GM23248 (cell line): ENCODE results near the gene SOD1.

Source experiments
- EZH2 ChIP-seq: fragments of 200-600 bp; sonication (generic); IDR thresholded peaks from 2 replicates; pipeline ENCODE4 v1.6.1; 2018; ENCODE audit warnings: antibody characterized with exemption, mild to moderate bottlenecking; ENCODE audit not compliant: insufficient read depth, poor library complexity, severe bottlenecking
- EZH2phosphoT487 ChIP-seq: fragments of 200-600 bp; sonication (generic); IDR thresholded peaks from 2 replicates; pipeline ENCODE4 v1.6.1; 2018; ENCODE audit warnings: antibody characterized with exemption, moderate library complexity, mild to moderate bottlenecking, low read depth; ENCODE audit not compliant: insufficient read depth

DNA sequence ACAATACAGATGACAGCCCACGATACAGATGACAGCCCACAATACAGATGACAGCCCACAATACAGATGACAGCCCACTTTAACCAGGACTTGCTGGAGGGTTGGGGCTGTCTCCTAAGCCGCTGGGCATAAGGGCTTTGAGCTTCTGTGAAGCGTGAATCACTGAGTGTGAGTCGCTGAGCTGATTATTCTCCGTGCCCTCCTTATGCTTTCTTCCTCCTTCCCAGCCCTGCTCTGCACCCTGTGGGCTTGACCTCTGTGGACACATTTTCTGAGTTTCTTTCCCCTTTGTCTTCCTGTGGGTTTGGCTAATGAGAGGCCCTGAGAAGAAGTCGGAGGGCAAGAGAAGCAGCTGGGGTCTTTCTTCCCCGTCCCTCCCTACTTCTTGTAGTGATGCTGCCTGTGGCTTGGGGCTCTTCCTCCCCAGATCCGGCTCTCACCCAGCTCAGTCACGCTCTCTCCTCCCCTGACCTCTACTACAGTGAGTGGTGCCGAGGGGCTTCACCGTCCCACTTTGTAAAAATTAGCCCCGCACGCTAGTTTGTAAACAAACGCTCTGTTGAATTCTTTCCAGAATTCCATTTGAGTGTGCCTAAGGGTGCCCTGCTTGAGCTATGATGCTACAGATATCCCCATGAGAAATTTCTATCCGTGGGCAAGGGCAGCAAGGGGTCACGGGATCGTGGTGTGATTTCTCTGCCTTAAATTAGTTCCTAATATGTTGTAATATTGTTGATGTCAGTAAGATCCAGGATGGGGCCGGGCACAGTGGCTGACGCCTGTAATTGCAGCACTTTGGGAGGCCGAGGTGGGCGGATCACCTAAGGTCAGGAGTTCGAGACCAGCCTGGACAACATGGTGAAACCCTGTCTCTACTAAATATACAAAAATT is 46.4 kb upstream of the SOD1 start:
- no peak for TF ChIP-seq EZH2phosphoT487
- TF ChIP-seq EZH2: no peak
